ENCODE results near the gene SNAPIN.

- TF ChIP-seq CTCF (IDR thresholded peaks at IDR 0.05) (no peak), POLR2A (IDR thresholded peaks at IDR 0.05) (no peak)
Observed at GRCh38 chr1:153636312-153636711, 22.2 kb upstream of the SNAPIN start.
